GM18505 (cell line): ENCODE measurements around the gene ARHGAP21.
"Not testable (repeated sequence)": the region's sequence is repeated elsewhere in the genome, so short reads cannot be mapped to it uniquely, and the experiment has no call there.

Source experiments
- ATAC-seq: cut with Tn5 transposase; IDR thresholded peaks from one replicate; pipeline ENCODE4 v1.9.1; 2021; ENCODE audit not compliant: unreplicated experiment
- POLR2A ChIP-seq: IDR thresholded peaks from 4 replicates; pipeline ENCODE4 v1.6.1; 2011; ENCODE audit warnings: borderline replicate concordance; ENCODE audit not compliant: insufficient read depth, insufficient read length; ENCODE audit errors: extremely low read depth

ARHGAP21 gene

DNA sequence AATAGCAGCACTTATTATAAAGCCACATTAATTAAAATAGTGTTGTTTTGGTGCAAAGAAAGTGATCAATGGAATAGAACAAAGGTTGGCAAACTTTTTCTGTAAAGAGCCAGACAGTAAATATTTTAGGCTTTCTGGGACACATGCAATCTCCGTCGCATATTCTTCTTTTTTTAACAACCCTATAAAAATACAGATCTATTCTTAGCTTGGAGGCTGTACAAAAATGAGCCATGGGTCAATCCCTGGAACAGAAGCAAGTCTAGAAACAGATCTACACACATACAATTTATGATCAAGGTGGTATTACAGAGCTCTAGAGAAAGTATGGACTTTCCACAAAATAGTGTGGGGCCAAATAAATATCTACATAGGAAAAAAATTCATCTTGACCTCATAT lies 71.8 kb downstream of the ARHGAP21 start:
- ATAC-seq, result peak; percentile 10
- no peak for TF ChIP-seq POLR2A

DNA sequence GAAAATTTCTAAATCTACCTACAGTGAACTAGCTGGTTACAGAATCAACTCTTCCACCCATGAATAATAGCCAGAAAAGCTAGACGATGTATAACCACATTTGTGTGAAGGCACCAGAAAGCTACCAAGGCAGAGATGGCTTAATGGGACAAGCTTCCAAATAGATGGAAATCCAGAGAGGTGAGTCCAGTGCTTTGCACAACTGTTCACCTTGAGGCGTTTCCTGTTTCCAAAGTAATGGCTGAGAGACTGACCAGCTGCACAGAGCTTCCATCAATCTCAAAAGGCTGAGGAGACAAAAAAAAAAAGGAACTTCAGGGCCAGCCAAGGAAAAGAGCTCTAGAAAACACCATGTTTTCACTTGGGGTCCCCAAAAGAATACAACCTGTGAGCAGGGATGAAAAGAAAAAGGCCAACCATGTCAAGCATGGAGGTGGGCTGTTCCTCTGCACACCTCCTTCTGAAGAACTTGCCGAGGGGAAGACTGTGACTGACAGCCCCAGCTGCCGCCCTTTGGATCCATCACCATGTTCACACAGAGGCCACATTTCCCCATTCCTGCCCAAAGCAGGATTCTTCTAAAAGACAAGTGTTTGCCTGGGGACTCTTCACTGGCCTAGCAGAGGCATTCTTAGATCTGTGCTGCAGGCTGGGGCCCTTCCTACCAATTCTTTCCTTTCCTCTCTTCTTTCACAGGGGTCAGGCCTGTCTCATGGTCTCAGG lies 72.9 kb downstream of the ARHGAP21 start:
- TF ChIP-seq POLR2A, result no peak
- no peak for ATAC-seq

DNA sequence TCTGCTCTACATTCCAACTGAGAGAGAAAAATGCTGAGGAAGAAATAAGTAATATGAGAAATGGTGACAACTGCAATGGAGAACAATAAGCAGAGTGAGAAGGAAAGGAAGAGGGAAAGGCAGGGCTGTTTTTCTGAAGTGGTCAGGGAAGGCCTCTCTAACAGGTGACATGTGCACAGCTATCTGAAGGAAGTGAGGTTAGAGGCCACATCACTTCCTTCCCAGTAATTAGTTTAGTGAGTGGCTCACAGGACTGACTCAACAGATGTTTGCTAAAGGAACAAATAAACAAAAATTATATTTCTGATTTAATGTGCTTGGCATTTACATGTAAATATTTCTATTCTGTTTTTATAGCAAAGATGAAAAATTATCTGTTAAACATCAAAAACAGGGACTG lies 77.9 kb downstream of the ARHGAP21 start:
- no peak for ATAC-seq
- no peak for TF ChIP-seq POLR2A

DNA sequence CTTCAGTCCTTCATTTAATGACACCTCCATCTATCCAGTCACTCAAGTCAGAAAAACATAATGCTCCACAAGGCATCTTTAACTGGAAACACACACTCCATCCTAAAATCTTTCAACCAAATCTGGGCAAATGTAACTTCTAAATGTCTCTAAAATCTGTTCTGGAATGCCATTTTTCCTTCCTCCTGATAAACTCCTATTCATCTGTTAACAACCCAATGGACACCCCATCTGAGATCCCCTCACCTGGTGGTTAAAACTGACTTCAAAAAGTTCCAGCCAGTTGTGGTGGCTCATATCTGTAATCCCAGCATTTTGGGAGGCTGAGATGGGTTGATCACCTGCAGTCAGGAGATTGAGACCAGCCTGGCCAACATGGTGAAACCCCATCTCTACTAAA lies 78.7 kb downstream of the ARHGAP21 start:
- no peak for ATAC-seq
- TF ChIP-seq POLR2A, result no peak

DNA sequence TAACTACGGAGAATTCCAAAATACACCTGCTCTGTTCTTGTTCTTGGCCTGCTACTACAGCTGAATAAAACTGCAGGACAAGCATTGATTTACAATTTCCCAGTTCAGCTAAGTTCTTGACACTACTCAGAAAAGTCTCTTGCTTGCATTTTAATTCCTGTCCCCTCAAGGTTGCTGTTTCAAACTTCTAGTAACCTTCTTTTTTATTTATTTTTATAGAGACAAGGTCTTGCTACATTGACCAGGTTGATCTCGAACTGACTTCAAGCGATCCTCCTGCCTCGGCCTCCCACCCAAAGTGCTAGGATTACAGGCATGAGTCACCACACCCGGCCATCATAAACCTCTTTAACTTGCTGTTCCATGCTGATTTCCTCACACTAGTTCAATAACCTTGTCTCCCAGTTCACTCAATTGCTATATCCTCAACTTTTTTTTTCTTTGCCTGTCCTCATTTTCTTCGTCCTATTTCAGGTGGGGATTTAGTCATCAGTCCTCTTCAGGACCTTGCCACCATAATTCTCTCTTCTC lies 79.9 kb downstream of the ARHGAP21 start:
- no peak for ATAC-seq
- no peak for TF ChIP-seq POLR2A

DNA sequence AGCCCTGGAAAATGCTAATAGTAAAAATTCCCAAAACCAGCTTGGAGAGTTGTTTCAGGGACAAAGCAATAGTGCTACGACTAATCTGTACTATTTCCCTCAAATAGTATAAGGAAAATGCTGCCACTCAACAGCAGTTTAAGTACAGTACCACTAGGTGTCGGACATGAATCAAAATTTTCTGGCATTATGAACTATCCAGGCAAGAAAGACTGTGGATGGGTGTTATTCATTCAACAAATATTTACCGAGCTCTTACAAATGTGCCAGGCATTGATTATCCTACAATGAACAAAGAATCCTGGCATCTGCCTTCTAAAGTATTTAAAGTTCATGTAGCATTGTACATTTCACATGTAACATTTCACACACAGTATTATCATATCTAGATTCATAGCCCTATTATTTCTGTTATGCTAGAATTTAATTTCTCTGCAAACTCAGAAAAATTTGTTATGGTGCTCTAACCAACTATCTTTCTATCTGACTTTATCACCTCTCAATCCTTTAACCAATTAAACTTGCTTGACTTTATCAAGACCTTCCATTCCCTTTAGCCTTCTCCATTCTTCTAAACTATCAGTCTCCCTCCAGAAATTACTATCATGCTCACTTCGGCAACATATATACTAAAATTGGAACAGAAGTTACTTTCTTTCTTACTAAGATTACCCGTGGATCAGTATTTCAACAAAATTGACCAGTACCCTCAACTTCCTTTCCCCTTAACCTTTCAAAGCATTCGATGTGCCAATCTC lies 80.6 kb downstream of the ARHGAP21 start:
- peak; percentile 84 for ATAC-seq
- TF ChIP-seq POLR2A, result no peak

DNA sequence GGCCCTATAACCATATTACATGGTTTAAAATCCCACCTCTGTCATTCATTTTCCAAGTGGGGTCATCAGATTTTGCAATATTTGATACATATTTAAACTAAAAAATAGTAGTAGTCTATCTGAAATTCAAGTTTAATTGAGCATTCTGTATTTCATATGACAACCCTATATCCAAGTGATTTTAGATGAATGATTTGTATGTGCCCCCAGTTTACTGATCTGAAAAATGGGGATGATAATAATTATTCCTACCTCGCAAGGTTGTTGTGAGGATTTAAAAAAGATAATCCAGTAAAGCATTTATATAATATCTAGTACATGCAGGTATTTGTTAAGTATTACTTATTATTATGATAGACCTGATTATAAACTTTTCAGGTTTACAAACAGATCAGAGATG lies 84.6 kb downstream of the ARHGAP21 start:
- TF ChIP-seq POLR2A, result no peak
- ATAC-seq, result no peak

DNA sequence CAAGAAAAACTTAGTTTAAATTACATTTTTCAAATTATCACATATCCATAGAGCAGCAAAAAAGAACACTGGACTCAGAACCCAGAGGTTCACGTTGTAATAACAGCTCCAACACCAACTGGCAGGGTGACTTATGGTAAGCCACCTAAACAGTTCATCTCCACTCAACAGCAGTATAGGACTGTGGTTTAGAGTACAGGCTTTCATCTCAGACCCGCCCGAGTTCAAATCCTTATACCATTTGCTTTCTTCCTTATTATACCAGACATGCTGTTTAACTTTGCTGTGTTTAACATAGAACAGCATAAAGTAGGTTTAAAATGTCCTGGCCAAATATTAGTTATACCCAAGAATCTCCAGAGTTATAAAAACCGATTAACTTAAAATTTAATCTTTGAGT lies 97.9 kb downstream of the ARHGAP21 start:
- no peak for ATAC-seq
- TF ChIP-seq POLR2A, result no peak

DNA sequence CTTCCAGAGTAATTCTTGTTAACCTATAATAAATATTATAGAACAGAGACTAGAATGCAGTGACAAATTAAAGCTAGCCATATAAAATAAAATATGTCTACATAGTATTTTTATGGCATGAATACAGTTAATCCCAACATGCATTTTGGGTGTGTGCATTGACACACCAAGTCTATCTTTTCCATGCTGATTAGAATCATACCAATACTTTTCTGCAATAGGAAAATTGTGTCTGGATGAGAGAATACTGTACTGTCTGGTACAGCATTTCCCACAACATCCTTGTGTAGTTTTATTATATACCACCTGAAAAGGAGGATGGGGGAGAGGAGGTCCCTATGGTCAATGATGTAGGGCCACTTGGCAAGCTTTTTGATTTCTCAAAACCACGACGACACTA lies 100.3 kb downstream of the ARHGAP21 start:
- ATAC-seq, result no peak
- TF ChIP-seq POLR2A, result no peak

DNA sequence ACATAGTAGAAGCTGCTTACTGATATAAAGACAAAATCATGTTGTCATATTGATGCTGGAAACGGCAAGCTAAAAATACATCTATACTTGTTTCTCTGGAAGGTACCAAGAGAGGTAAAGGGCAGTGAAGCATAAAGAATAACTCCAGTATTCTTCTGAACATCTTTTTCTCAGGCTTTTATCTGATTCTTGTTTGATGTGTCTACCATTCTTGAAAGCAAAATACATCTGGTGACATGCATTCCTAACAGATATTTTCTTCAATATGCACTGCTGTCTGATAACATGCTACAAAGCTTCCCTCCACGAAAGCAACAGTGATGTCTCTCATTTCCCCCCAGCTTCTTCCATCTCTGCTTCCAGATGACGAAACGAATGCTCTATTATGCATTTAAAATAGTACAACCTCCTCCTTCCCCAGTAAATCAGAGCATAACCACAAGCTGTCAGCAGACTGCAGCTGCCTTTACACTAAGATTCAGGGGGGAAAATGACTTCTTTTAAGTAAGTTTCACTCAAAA lies 100.8 kb downstream of the ARHGAP21 start:
- no peak for TF ChIP-seq POLR2A
- no peak for ATAC-seq

DNA sequence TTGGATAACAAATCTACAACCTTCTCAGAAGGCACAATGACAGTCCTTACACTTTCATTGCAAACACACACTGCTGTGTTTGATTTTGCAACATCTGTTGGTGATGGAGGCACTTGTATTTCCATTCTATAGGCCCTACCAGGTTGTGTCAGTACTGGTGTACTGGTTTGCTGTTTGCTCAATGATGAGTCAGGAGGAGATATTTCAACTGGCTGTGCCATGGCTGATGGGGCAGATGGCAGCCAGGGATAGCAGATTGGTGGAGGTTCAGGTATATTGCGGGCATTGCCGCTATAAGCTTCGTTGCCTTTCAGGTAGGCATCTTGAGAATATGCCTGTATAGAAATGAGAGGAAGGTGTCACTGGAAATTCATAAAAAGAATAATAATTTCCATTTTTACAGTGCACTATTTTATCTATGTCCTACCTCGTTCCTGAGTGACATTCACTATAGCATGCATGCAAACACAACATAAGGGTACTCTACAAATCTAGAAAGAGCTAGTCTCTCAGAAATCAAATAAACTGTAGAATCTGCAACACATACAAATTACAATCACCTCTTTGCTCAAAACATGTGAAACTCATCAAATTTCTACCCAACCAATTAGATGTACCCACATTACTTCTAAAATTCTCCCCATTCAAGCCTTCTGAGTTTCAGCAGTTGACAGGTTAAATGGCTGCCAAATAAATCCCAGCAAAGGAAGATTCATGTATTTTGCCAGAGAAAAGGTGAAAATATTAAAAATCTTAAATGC lies 102.5 kb downstream of the ARHGAP21 start:
- ATAC-seq, result not testable (repeated sequence)

DNA sequence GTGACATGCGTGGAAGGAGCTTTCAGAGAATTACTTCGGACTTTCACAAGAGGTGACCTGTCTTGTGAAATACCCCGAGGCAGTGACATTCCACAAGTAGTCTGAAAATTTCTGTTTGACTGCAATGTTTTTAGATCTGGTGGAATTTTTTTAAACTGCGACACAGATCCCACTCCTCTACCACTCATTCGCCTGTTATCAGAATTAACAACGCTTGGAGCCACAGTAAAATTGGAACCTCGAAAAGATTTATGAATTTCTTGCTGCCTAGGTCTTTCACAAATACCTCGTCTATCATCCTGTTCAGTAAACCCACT lies 103.7 kb downstream of the ARHGAP21 start:
- ATAC-seq, result not testable (repeated sequence)

DNA sequence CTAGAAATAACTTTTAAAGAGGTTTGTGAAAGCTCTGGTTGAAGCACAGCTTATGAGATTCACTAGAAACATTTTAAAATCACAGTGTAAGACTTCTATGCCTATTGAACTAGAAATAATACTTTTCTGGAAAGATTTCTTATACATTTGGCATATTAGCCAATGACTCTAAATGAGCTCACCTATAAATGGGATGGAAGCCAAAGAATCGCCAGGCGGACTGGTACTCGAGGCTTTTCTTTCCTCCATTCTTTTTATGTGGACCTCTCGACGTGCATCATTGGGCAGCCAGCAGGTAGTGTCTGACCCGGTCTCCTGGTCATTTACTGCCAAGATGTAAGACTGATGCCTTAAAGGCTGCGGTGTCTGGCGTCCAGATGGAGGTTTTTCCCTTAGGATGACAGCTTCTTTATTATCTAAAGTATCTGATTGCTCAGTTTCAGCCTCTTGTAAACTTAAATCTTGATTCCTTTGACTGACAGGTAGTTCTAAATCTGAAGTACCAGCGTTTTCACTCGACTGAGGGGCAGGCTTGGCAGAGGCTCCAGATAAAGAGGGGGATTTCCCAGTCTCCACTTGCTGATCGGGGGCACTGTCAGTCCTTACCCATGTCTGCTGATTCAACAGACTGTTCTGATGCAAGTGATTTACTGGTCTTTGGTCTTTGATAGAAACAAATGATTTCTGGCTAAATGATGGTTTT lies 104.2 kb downstream of the ARHGAP21 start:
- not testable (repeated sequence) for ATAC-seq
